GM18858 (cell line): ENCODE measurements around the gene BPI.
"Not testable (repeated sequence)": the region's sequence is repeated elsewhere in the genome, so short reads cannot be mapped to it uniquely, and the experiment has no call there.

ENCODE experiments used
- ATAC-seq: cut with Tn5 transposase; IDR thresholded peaks from one replicate; pipeline ENCODE4 v1.9.1; 2021; ENCODE audit not compliant: unreplicated experiment

The BPI gene

DNA sequence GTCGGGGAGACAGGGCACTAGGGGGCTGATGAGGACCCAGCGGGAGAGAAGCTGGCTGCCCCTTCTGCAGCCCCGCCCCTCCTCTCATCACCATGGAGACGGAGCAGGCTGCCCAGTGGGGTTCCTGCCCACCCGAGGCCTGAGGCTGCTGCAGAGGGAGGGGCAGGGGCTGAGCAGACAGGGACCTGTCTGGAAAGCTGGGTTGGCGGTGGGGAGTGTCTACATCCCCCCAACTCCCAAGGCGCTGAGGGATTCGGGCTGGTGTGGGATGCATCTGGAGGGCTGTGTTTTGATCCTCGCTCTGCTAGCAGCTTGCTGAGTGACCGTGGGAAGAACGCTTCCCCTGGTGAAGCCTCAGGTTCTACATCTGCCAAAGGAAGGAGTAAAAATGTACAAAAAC lies 1.2 kb upstream of the BPI start:
- no peak for ATAC-seq

DNA sequence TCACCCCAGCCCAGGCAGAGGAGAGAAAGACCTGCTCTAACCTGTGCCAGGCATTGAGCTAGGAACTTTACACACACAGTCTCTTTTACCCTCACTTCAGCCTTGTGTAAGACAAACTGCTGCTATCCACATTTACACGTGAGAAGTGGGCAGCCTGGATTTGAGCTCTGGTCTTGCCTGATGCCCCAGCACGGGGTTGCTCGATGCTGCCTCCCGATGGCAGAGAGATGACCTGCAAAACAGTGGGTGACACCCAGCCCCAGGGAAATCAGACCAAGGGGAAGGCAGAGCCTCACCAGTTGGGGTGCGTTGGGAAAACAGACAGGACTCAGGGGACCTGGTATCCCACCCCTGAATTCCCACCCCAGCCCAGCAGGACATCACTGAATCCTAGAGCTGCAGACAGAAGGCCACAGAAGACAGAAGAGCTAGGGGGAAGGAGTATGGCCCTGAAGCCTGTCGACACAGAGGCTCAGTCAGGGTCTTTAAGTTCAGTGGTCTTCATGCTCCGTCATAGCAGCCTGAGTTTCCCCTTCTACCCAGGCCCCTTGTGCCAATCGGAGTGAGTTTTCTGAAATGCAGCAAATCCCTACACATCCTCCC lies 990 bp downstream of the BPI start:
- no peak for ATAC-seq

DNA sequence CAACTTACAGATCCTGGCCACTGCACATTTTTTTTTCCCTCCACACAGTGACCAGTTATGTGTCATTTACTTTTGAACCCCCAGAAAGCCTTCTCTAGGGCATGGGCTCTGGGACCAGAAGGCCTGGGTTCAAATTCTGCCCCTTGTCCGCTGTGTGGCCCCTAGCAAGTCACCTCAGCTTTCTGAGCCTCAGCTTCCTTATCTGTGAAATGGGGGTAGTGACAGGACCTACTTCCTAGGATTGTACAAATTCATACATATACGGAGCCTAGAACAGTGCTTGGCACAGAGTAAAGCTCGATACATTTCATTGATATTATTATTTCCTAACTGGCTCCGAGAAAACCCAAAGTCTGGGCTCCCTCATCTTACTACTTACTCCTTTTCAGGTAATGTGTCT lies 1.6 kb downstream of the BPI start:
- ATAC-seq = no peak

DNA sequence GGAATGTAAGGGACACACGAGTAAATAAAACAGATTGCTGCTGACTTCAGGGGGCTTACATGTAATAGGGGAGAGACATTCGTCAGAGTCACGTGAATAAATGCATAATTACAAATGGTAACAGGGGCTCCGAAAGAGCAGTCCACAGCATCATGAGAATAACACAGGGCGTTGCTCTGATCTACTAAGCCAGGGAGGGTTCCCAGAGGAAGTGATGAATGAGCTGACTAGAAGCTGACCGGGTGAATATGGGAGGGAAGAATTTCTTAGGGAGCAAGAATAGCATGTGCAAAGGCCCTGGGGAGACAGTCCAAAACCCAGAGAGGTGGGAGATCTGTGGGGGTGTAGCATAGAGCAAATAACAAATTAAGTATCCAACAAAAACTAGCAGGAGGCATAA lies 2.4 kb downstream of the BPI start:
- ATAC-seq = no peak

DNA sequence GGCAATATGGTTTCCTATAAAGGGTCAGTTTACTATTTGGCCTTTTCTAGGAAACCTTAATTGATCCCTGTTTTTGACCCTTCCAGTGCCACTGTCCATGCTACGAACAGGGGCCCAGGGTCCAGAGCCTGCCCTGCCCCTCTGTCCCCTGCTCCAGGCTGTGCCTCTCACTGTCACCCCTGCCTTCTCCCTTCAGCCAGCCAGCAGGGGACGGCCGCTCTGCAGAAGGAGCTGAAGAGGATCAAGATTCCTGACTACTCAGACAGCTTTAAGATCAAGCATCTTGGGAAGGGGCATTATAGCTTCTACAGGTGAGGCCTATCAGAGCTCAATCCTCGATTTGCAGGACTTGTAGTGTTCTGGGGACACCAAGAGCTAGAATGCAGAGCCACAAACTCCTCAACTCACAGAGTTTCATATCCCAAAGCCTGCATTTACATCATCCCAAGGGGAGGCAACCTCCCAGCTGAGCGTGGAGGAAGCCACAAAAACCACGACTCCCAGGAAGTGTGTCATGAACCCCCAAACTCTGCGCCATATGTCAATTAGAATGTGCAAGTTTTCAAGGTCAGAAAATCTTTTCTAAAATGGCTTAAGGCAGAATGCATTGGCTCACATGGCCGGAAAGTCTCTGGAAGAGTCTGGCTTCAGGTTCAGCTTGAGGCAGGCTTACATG lies 3.6 kb downstream of the BPI start:
- ATAC-seq = no peak

DNA sequence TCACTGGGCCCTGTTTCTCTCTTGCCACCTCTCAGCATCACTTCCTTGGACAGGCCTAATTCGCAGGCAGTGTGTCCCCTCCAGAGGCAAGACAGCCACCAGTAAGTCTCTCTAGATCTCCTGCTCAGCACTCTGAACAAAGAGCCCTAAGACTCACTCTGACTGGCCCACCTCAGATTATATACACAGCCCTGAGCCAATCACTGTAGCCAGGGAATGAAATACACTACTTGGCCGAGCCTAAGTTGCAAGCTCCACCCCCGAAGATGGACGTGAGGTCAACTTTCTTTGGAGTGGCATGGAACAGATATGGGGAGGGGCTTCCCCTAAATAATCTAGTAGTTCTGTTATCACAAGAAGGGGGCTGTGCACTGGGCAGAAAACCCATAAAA lies 4.1 kb downstream of the BPI start:
- ATAC-seq = no peak

DNA sequence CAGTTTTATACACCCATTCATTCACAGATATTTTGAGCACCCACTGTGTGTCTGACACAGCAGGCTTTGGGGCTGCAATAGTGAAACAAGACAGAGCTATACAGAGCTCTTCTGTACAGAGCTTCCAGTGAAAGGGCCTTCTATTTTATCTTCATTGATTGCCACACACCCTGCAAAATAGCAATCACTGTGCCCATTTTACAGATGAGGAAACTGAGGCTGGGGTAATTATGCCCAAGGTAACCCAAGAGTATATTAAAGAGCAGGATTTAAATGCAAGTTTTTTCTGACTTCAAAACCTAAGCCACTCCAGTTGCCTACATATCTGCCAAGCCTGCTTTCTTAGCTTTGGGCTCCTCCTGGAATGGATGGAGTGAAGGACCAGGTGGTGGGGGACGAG lies 4.5 kb downstream of the BPI start:
- ATAC-seq = no peak

DNA sequence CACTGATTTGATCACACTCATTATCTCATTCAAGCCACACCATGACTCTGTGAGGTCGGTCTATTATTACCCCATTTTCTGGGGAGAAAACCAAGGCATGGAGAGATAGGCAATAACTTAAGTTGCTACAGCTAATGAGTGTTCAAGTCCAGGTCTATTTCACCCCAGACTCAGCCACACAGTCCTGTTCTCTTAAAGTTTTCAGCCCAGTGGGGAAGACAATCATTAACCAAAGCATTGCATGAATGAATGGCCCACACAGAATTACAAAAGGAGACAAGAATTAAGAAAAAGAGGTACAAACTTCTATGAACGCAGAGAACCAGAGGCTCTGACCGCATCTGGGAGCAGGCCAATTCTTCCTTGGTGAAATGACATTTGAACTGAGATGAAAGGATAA lies 7.1 kb downstream of the BPI start:
- ATAC-seq = no peak

DNA sequence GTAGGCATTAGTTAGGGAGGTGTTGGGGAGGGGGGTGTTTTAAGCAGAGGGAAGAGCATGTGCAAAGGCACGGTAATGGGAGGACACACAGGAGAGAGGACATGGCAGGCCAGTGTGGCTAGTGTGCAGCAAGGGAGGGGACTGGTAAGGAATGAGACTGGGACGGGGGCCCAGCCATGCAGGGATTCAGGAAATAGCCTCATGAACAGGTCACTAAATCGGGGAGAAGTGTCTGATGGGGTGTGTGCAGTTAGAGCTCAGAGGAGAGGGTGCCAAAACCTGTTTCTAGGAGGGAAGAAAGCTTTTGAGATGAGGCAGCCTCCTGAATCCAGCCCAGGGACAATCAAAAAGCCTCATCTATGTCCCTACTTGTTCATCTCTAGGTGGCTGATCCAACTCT lies 7.5 kb downstream of the BPI start:
- ATAC-seq = no peak

DNA sequence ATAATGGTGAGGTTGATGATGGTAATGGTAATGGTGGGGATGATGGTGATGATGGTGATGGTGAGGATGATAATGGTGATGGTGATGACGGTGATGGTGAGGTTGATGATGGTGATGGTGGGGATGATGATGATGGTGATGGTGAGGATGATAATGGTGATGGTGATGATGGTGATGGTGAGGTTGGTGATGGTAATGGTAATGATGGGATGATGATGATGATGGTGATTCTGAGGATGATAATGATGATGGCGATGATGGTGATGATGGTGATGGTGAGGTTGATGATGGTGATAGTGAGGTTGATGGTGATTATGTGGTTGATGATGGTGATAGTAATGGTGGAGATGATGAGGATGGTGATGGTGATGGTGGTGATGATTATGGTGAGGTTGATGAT lies 9.7 kb downstream of the BPI start:
- no peak for ATAC-seq

DNA sequence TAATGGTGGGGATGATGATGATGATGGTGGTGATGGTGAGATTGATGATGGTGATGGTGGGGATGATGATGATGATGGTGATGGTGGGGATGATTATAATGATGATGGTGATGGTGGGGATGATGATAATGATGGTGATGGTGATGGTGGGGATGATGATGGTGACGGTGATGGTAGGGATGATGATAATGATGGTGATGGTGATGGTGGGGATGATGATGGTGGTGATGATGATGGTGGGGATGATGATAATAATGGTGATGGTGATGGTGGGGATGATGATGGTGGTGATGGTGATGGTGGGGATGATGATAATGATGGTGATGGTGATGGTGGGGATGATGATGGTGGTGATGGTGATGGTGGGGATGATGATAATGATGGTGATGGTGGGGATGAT lies 10.4 kb downstream of the BPI start:
- ATAC-seq = not testable (repeated sequence)

DNA sequence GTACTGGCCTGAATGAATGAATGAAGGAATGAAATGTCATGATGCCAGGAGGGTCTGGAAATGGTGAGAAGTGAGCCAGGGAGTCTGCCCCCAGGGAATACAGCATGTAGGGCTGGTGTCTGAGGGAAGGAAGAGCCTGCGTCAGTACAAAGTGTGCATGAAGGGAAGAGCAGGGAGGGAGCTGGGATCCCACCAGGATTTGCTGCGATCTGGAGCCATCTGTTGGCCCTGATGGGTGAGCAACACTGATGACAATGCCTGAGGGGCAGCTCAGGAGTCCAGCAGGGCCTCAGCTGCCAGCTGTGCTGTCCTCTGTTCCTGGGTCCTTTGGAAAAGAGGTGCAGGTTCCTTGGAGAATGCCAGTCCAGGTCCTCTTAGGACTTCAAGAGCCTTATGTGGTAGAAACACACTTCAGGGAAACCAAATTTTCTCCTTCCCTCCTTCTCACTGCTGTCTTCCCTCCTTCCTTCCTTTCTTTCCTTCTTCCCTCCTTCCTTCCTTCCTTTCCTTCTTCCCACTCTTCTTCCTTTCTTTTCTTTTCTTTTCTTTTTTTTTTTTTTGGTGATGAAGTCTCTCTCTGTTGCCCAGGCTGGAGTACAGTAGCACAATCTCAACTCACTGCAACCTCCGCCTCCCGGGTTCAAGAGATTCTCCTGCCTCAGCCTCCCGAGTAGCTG lies 11.5 kb downstream of the BPI start:
- ATAC-seq = no peak

DNA sequence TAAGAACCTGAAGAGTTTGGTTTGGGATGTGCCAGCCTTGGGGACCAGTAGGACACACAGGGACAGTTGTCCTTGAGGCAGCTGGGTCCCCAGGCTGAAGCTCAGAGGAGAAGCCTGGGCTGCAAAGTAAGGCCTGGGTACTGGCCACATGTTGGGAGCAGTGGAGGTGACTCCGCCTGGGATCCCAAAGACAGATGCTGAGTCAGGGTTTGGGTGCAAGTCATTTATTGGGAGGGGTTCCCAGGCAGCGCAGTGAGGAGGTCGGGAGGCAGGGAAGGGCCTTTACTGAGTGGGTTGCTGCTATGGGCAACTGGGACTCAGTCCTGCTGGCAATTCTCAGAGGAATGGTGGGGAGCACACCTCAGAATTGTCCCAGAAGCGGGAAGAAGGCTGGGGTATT lies 12.4 kb downstream of the BPI start:
- no peak for ATAC-seq

DNA sequence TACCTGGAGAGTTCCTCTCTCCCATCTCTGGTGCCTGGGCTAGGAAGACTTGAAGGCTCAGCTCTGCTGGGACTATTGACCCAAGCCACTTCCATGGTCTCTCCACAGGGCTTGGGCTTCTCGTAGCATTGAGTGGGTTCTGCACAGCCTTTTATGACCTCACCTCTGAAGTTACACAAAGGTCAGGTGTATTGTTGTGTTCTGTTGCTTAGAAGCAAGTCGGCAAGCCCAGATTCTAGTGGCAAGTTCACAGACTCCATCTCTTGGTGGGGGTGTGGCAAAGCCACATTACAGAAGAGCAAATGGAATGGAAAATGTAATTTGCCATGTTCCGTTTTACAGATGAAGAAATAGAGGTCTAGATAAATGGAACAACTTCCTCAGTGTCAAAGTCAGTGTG lies 13.5 kb downstream of the BPI start:
- ATAC-seq = no peak

DNA sequence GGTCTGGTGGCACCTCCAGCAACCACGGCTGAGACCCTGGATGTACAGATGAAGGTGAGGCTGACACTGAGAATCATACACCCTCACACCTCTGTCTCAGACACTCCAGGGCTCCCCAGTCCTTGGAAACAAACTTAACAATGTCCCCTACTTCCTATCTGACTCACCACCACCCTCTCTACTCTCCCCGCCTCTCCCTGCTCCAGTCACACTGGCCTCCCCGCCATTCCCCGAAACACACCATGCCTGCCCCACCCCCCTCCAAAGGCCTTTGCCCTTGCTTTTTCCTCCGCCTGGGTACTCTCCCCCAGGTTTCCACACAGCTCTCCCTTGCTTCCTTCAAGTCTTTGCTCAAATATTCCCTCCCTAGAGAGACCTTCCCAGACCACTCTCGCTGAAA lies 16.3 kb downstream of the BPI start:
- no peak for ATAC-seq

DNA sequence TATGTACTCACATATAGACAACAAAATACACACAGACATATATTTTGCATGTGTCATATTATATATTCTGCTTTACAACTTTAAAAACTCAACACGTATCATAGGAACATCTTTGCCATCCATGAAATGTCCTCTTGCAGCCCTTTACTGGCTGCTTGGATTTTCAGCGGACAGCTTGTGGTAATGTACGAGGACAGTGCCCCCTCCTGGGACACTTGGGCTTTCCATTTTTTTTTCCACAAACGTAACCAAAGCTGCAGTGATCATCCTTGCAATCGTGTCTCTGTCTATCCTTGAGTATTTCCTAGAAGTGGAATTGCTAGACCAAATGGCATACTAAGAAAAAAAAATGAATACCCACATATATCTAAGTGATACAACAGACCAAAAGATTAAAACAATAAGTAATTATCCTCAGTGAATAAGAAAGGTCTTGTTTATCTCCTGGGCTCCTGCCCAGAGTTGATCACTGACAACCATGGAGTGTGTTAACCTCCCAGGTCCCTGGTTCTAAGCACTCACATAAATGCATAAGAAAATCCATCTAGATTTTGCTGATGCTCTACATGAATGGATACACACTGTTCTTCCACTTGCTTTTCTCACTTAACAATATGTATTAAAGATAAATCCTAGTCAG lies 18.1 kb downstream of the BPI start:
- no peak for ATAC-seq

DNA sequence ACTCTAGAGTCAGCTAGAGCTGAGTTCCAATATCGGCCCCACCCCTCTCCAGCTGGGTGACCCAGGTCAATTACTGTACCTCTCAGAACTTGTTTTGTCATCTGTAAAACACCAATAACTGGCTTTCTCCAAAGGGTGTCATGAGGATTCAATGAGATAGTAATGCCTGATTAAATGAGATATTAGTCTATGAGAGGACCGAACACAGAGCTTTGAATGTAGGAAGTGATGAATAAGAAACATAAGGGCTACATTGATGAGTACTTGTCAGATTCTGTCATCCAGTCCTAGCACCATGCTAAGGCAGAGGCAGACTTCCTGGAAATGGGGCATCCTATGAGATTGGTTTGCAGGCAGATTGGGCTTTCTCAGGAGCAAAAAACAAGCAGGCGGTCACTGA lies 20.2 kb downstream of the BPI start:
- ATAC-seq = no peak

DNA sequence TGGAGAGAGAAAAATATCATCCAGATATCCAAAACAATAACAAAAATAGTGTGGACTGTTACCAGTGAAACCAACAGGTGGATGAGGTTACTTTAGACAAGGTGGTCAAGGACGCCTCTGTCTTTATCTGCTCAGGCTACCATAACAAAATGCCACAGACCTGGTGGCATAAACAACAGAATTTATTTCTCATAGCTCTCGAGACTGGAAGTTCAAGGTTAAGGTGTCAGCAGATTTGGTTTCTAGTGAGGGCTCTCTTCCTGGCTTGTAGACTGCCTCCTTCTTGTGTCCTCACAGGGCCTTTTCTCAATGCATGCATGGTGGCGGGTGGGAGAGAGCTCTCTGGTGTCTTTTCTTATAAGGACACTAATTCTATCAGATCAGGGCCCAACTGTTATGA lies 21.2 kb downstream of the BPI start:
- ATAC-seq = no peak

DNA sequence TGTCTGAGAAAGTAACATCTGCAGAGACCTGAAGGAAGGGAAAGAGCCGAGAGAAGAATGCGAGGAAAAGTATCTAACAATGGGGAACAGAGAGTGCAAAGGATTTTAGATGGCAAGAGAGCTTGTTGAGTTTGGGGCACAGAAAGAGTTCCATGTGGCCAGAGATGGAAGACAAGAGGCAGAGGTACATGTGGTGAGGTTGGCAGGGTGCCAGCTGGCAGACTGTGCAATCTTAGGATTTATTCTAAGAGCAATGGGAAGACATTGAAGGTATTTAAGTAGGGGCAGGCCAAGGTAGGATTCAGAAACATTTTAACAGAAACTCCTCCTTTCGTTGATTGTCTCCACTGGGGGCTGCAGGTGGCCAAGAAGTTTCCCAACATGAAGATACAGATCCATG lies 21.9 kb downstream of the BPI start:
- no peak for ATAC-seq

DNA sequence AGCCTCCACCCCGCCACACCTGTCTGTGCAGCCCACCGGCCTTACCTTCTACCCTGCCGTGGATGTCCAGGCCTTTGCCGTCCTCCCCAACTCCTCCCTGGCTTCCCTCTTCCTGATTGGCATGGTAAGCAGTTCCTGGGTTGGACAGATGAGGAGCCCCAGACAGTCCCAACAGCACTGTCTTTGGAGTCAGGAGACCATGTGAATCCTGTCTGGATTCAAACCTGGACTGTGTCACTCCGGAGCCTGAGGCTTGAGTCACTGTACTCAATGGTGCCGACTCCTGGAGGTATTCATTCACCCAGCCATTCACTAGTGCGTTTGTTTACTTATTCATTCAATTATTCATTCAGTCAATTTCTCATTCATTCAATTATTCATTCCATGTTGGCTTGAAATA lies 22.4 kb downstream of the BPI start:
- no peak for ATAC-seq

DNA sequence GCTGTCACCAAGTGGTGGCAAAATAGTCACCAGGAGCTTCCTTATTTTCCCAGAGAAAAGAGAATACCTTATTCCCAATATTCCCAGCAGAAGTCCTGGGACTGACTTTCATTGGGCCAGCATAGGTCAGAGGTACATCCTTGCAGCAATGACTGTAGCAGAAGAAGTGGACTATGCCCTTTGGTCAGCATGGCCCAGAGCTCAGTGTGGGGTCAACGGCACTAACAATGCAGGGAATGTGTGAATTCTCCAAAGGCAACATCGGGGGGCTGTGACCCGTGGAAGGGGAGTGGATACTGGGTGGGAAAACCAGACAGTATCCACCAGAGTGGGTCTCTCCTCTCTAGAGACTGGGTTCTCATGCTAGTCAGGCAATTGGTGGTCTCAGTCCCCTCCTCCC lies 26.7 kb downstream of the BPI start:
- ATAC-seq = no peak

DNA sequence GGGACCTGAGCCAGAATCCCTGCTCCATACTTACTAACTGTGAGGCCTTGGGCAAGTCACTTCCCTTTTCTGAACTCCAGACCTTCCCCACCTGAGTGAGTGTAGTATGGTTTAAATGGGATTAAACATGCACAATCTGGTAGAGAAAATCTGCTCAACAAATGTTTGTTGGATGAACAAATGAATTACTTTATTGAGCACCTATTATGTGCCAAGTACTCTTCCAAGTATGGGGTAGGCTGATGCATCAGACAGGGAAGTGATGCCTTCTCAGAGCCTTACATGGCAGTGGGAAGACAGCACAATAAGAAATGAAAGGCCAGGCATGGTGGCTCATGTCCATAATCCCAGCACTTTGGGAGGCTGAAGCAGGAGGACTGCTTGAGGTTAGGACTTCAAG lies 27.3 kb downstream of the BPI start:
- no peak for ATAC-seq
